Activated naive CD8-positive, alpha-beta T cell (primary cell): ENCODE measurements around the gene PAK2.
"Not testable (repeated sequence)": the region's sequence is repeated elsewhere in the genome, so short reads cannot be mapped to it uniquely, and the experiment has no call there.

Experiments used
- H3K27ac Mint-ChIP-seq: one replicate; pipeline ENCODE4 v1.8.0; 2021; ENCODE audit warnings: mixed read lengths
- H3K27me3 Mint-ChIP-seq: one replicate; pipeline ENCODE4 v1.8.0; 2021; ENCODE audit warnings: mixed read lengths
- H3K36me3 Mint-ChIP-seq: one replicate; pipeline ENCODE4 v1.8.0; 2021; ENCODE audit warnings: mixed read lengths
- H3K4me1 Mint-ChIP-seq: one replicate; pipeline ENCODE4 v1.8.0; 2021; ENCODE audit warnings: low read depth, mixed read lengths
- H3K4me3 Mint-ChIP-seq: one replicate; pipeline ENCODE4 v1.8.0; 2021; ENCODE audit warnings: mild to moderate bottlenecking, mixed read lengths
- H3K9me3 Mint-ChIP-seq: one replicate; pipeline ENCODE4 v1.8.0; 2021; ENCODE audit warnings: low read depth, mixed read lengths

Gene PAK2

GRCh38 chr3:196712514-196713413, 26.9 kb upstream of the PAK2 start:
- Mint-ChIP-seq H3K4me1 (peaks cover 28% of the 10 kb centered on the region), H3K36me3 (no peaks in the 10 kb centered on the region), H3K9me3 (no peaks in the 10 kb centered on the region), H3K4me3 (peak overlapping the region; percentile 90), H3K27me3 (no peaks in the 10 kb centered on the region), H3K27ac (peak overlapping the region; percentile 83)

GRCh38 chr3:196717162-196717561, 22.5 kb upstream of the PAK2 start:
- H3K36me3 Mint-ChIP-seq, result peaks cover 17% of the 10 kb centered on the region
- H3K27ac Mint-ChIP-seq, H3K4me3 Mint-ChIP-seq, H3K9me3 Mint-ChIP-seq, H3K27me3 Mint-ChIP-seq: not testable (repeated sequence)
- peaks cover 20% of the 10 kb centered on the region for H3K4me1 Mint-ChIP-seq

- Mint-ChIP-seq H3K4me3 (no peak overlapping the region), H3K4me1 (peaks cover 7% of the 10 kb centered on the region), H3K27ac (no peak overlapping the region), H3K27me3 (no peaks in the 10 kb centered on the region), H3K36me3 (peaks cover 21% of the 10 kb centered on the region), H3K9me3 (no peaks in the 10 kb centered on the region)
Measured at GRCh38 chr3:196721097-196721496, 18.6 kb upstream of the PAK2 start.

- Mint-ChIP-seq H3K4me1 (peaks cover 13% of the 10 kb centered on the region), H3K27me3 (no peaks in the 10 kb centered on the region), H3K27ac (no peak overlapping the region), H3K4me3 (no peak overlapping the region), H3K9me3 (no peaks in the 10 kb centered on the region), H3K36me3 (peaks cover 11% of the 10 kb centered on the region)
Measured at GRCh38 chr3:196726788-196727675, 12.6 kb upstream of the PAK2 start.

GRCh38 chr3:196735751-196736150, 3.9 kb upstream of the PAK2 start:
- H3K4me3 Mint-ChIP-seq, result no peak overlapping the region
- peaks cover 6% of the 10 kb centered on the region for H3K36me3 Mint-ChIP-seq
- H3K4me1 Mint-ChIP-seq, result peaks cover 4% of the 10 kb centered on the region
- no peak overlapping the region for H3K27ac Mint-ChIP-seq
- H3K9me3 Mint-ChIP-seq, result no peaks in the 10 kb centered on the region
- H3K27me3 Mint-ChIP-seq, result no peaks in the 10 kb centered on the region

- Mint-ChIP-seq H3K36me3 (peaks cover 6% of the 10 kb centered on the region), H3K27me3 (no peaks in the 10 kb centered on the region), H3K4me3 (no peak overlapping the region), H3K27ac (no peak overlapping the region), H3K9me3 (no peaks in the 10 kb centered on the region), H3K4me1 (peaks cover 14% of the 10 kb centered on the region)
Measured at GRCh38 chr3:196736670-196737374, 2.8 kb upstream of the PAK2 start.

- Mint-ChIP-seq H3K27ac (no peak overlapping the region), H3K4me3 (no peak overlapping the region), H3K4me1 (peaks cover 15% of the 10 kb centered on the region), H3K36me3 (peaks cover 6% of the 10 kb centered on the region), H3K27me3 (no peaks in the 10 kb centered on the region), H3K9me3 (no peaks in the 10 kb centered on the region)
Measured at GRCh38 chr3:196737655-196738054, 2.0 kb upstream of the PAK2 start.

GRCh38 chr3:196740481-196741248, 1.0 kb downstream of the PAK2 start:
- Mint-ChIP-seq H3K4me1 (peaks cover 32% of the 10 kb centered on the region), H3K27ac (peak overlapping the region; percentile 100), H3K27me3 (no peaks in the 10 kb centered on the region), H3K9me3 (no peaks in the 10 kb centered on the region), H3K4me3 (peak overlapping the region; percentile 100), H3K36me3 (peaks cover 4% of the 10 kb centered on the region)

- peak overlapping the region; percentile 100 for H3K4me3 Mint-ChIP-seq
- no peaks in the 10 kb centered on the region for H3K9me3 Mint-ChIP-seq
- H3K36me3 Mint-ChIP-seq, result peaks cover 4% of the 10 kb centered on the region
- H3K27me3 Mint-ChIP-seq, result no peaks in the 10 kb centered on the region
- peaks cover 38% of the 10 kb centered on the region for H3K4me1 Mint-ChIP-seq
- peak overlapping the region; percentile 100 for H3K27ac Mint-ChIP-seq
Measured at GRCh38 chr3:196741249-196741889, 1.7 kb downstream of the PAK2 start.

GRCh38 chr3:196743569-196743968, 3.9 kb downstream of the PAK2 start:
- not testable (repeated sequence) for H3K36me3 Mint-ChIP-seq, H3K27me3 Mint-ChIP-seq, H3K27ac Mint-ChIP-seq, H3K9me3 Mint-ChIP-seq
- Mint-ChIP-seq H3K4me1 (peaks cover 50% of the 10 kb centered on the region), H3K4me3 (peak overlapping the region; percentile 62)

GRCh38 chr3:196749125-196749524, 9.5 kb downstream of the PAK2 start:
- H3K27ac Mint-ChIP-seq, result no peak overlapping the region
- H3K27me3 Mint-ChIP-seq, result no peaks in the 10 kb centered on the region
- H3K4me3 Mint-ChIP-seq, result no peak overlapping the region
- H3K36me3 Mint-ChIP-seq, result peaks cover 15% of the 10 kb centered on the region
- no peaks in the 10 kb centered on the region for H3K9me3 Mint-ChIP-seq
- H3K4me1 Mint-ChIP-seq, result peaks cover 64% of the 10 kb centered on the region

GRCh38 chr3:196753201-196753600, 13.5 kb downstream of the PAK2 start:
- Mint-ChIP-seq H3K27ac (peak overlapping the region; percentile 70), H3K27me3 (no peaks in the 10 kb centered on the region), H3K9me3 (no peaks in the 10 kb centered on the region), H3K4me1 (peaks cover 64% of the 10 kb centered on the region), H3K36me3 (peaks cover 28% of the 10 kb centered on the region), H3K4me3 (no peak overlapping the region)

GRCh38 chr3:196754091-196754981, 14.7 kb downstream of the PAK2 start:
- no peaks in the 10 kb centered on the region for H3K9me3 Mint-ChIP-seq

More at GRCh38 chr3:196754091-196754981, 14.7 kb downstream of the PAK2 start:
- H3K4me1 Mint-ChIP-seq, result peaks cover 60% of the 10 kb centered on the region
- peaks cover 22% of the 10 kb centered on the region for H3K36me3 Mint-ChIP-seq
- no peaks in the 10 kb centered on the region for H3K27me3 Mint-ChIP-seq
- H3K27ac Mint-ChIP-seq, result peak overlapping the region; percentile 70
- H3K4me3 Mint-ChIP-seq, result no peak overlapping the region
